ENCODE results near the gene EXOSC9.

EXOSC9 gene

GRCh38 chr4:121771869-121772268 is 29.3 kb upstream of the EXOSC9 start:
- 100% methylated on average over 1 of the region's 1 CpG for WGBS

GRCh38 chr4:121773883-121774282 is 27.2 kb upstream of the EXOSC9 start:
- no peak overlapping the region for H3K9ac ChIP-seq (ENCODE audit: low read depth, low read length)
- H3K27ac ChIP-seq (ENCODE audit: low read depth, low read length): no peak overlapping the region
- H3K36me3 ChIP-seq (ENCODE audit: insufficient read depth, low read length): no peaks in the 10 kb centered on the region
- H3K4me3 ChIP-seq (ENCODE audit: low read length): no peak overlapping the region
- no peaks in the 10 kb centered on the region for H3K9me3 ChIP-seq (ENCODE audit: insufficient read depth, low read depth, low read length)
- 80% methylated on average over 1 of the region's 1 CpG for WGBS
- 0 out of 2 replicates have a peak, but pooled peaks cover 4% of the 10 kb centered on the region for H3K27me3 ChIP-seq (ENCODE audit: insufficient read depth, low read length)
- H3K4me1 ChIP-seq (ENCODE audit: insufficient read depth, low read length): peaks cover 6% of the 10 kb centered on the region; the same call in 1 of the 2 replicates

More at GRCh38 chr4:121771869-121772268, 29.3 kb upstream of the EXOSC9 start:
- Histone ChIP-seq H3K4me3 (ENCODE audit: low read length) (no peak overlapping the region), H3K4me1 (ENCODE audit: insufficient read depth, low read length) (peaks cover 6% of the 10 kb centered on the region; the same call in 1 of the 2 replicates), H3K9me3 (ENCODE audit: insufficient read depth, low read depth, low read length) (no peaks in the 10 kb centered on the region), H3K27me3 (ENCODE audit: insufficient read depth, low read length) (peaks cover 19% of the 10 kb centered on the region), H3K9ac (ENCODE audit: low read depth, low read length) (no peak overlapping the region), H3K36me3 (ENCODE audit: insufficient read depth, low read length) (no peaks in the 10 kb centered on the region), H3K27ac (ENCODE audit: low read depth, low read length) (no peak overlapping the region)

- Histone ChIP-seq H3K9ac (ENCODE audit: low read depth, low read length) (no peak overlapping the region), H3K36me3 (ENCODE audit: insufficient read depth, low read length) (no peaks in the 10 kb centered on the region), H3K4me1 (ENCODE audit: insufficient read depth, low read length) (peaks cover 6% of the 10 kb centered on the region; the same call in 1 of the 2 replicates), H3K9me3 (ENCODE audit: insufficient read depth, low read depth, low read length) (no peaks in the 10 kb centered on the region), H3K27ac (ENCODE audit: low read depth, low read length) (no peak overlapping the region), H3K4me3 (ENCODE audit: low read length) (no peak overlapping the region), H3K27me3 (ENCODE audit: insufficient read depth, low read length) (no peaks in the 10 kb centered on the region)
- WGBS: 92% methylated on average over 6 of the region's 6 CpGs
Observed at GRCh38 chr4:121776610-121777401, 24.3 kb upstream of the EXOSC9 start.

- Histone ChIP-seq H3K27me3 (ENCODE audit: insufficient read depth, low read length) (no peaks in the 10 kb centered on the region), H3K9ac (ENCODE audit: low read depth, low read length) (no peak overlapping the region), H3K27ac (ENCODE audit: low read depth, low read length) (no peak overlapping the region), H3K4me1 (ENCODE audit: insufficient read depth, low read length) (peaks cover 6% of the 10 kb centered on the region; the same call in 1 of the 2 replicates), H3K9me3 (ENCODE audit: insufficient read depth, low read depth, low read length) (no peaks in the 10 kb centered on the region), H3K4me3 (ENCODE audit: low read length) (no peak overlapping the region), H3K36me3 (ENCODE audit: insufficient read depth, low read length) (no peaks in the 10 kb centered on the region)
- WGBS: 79% methylated on average over 2 of the region's 3 CpGs
Observed at GRCh38 chr4:121777625-121778024, 23.5 kb upstream of the EXOSC9 start.

- Histone ChIP-seq H3K36me3 (ENCODE audit: insufficient read depth, low read length) (no peaks in the 10 kb centered on the region), H3K9me3 (ENCODE audit: insufficient read depth, low read depth, low read length) (no peaks in the 10 kb centered on the region), H3K9ac (ENCODE audit: low read depth, low read length) (no peak overlapping the region), H3K4me3 (ENCODE audit: low read length) (no peak overlapping the region), H3K4me1 (ENCODE audit: insufficient read depth, low read length) (peaks cover 6% of the 10 kb centered on the region; the same call in 1 of the 2 replicates), H3K27ac (ENCODE audit: low read depth, low read length) (no peak overlapping the region), H3K27me3 (ENCODE audit: insufficient read depth, low read length) (no peaks in the 10 kb centered on the region)
- 96% methylated on average over 8 of the region's 8 CpGs for WGBS
Observed at GRCh38 chr4:121778991-121779628, 22.0 kb upstream of the EXOSC9 start.

- Histone ChIP-seq H3K9ac (ENCODE audit: low read depth, low read length) (no peak overlapping the region), H3K4me3 (ENCODE audit: low read length) (no peak overlapping the region), H3K27me3 (ENCODE audit: insufficient read depth, low read length) (no peaks in the 10 kb centered on the region), H3K27ac (ENCODE audit: low read depth, low read length) (no peak overlapping the region), H3K4me1 (ENCODE audit: insufficient read depth, low read length) (peaks cover 7% of the 10 kb centered on the region; the same call in 1 of the 2 replicates), H3K9me3 (ENCODE audit: insufficient read depth, low read depth, low read length) (no peaks in the 10 kb centered on the region), H3K36me3 (ENCODE audit: insufficient read depth, low read length) (no peaks in the 10 kb centered on the region)
- WGBS: 87% methylated on average over 1 of the region's 1 CpG
Observed at GRCh38 chr4:121783210-121783609, 17.9 kb upstream of the EXOSC9 start.

- Histone ChIP-seq H3K4me3 (ENCODE audit: low read length) (no peak overlapping the region), H3K36me3 (ENCODE audit: insufficient read depth, low read length) (no peaks in the 10 kb centered on the region), H3K27ac (ENCODE audit: low read depth, low read length) (no peak overlapping the region), H3K27me3 (ENCODE audit: insufficient read depth, low read length) (no peaks in the 10 kb centered on the region), H3K9me3 (ENCODE audit: insufficient read depth, low read depth, low read length) (no peaks in the 10 kb centered on the region), H3K4me1 (ENCODE audit: insufficient read depth, low read length) (peaks cover 7% of the 10 kb centered on the region; the same call in 1 of the 2 replicates), H3K9ac (ENCODE audit: low read depth, low read length) (no peak overlapping the region)
- 91% methylated on average over 1 of the region's 1 CpG for WGBS
Observed at GRCh38 chr4:121784401-121784800, 16.7 kb upstream of the EXOSC9 start.

- Histone ChIP-seq H3K36me3 (ENCODE audit: insufficient read depth, low read length) (no peaks in the 10 kb centered on the region), H3K4me3 (ENCODE audit: low read length) (no peak overlapping the region), H3K9ac (ENCODE audit: low read depth, low read length) (no peak overlapping the region), H3K9me3 (ENCODE audit: insufficient read depth, low read depth, low read length) (no peaks in the 10 kb centered on the region), H3K27ac (ENCODE audit: low read depth, low read length) (no peak overlapping the region), H3K27me3 (ENCODE audit: insufficient read depth, low read length) (no peaks in the 10 kb centered on the region), H3K4me1 (ENCODE audit: insufficient read depth, low read length) (peaks cover 7% of the 10 kb centered on the region; the same call in 1 of the 2 replicates)
- 83% methylated on average over 2 of the region's 2 CpGs for WGBS
Observed at GRCh38 chr4:121784975-121785374, 16.1 kb upstream of the EXOSC9 start.

GRCh38 chr4:121785479-121785878 is 15.6 kb upstream of the EXOSC9 start:
- no peaks in the 10 kb centered on the region for H3K36me3 ChIP-seq (ENCODE audit: insufficient read depth, low read length)
- peaks cover 7% of the 10 kb centered on the region; the same call in 1 of the 2 replicates for H3K4me1 ChIP-seq (ENCODE audit: insufficient read depth, low read length)
- WGBS: 93% methylated on average over 4 of the region's 4 CpGs
- no peak overlapping the region for H3K4me3 ChIP-seq (ENCODE audit: low read length)
- H3K9me3 ChIP-seq (ENCODE audit: insufficient read depth, low read depth, low read length): no peaks in the 10 kb centered on the region
- no peak overlapping the region for H3K27ac ChIP-seq (ENCODE audit: low read depth, low read length)
- no peak overlapping the region for H3K9ac ChIP-seq (ENCODE audit: low read depth, low read length)
- no peaks in the 10 kb centered on the region for H3K27me3 ChIP-seq (ENCODE audit: insufficient read depth, low read length)

- no peak overlapping the region for H3K27ac ChIP-seq (ENCODE audit: low read depth, low read length)
- H3K9me3 ChIP-seq (ENCODE audit: insufficient read depth, low read depth, low read length): no peaks in the 10 kb centered on the region
- no peaks in the 10 kb centered on the region for H3K36me3 ChIP-seq (ENCODE audit: insufficient read depth, low read length)
- no peak overlapping the region for H3K4me3 ChIP-seq (ENCODE audit: low read length)
- no peak overlapping the region for H3K9ac ChIP-seq (ENCODE audit: low read depth, low read length)
- WGBS: 86% methylated on average over 1 of the region's 2 CpGs
- no peaks in the 10 kb centered on the region for H3K27me3 ChIP-seq (ENCODE audit: insufficient read depth, low read length)
- peaks cover 7% of the 10 kb centered on the region; the same call in 1 of the 2 replicates for H3K4me1 ChIP-seq (ENCODE audit: insufficient read depth, low read length)
Observed at GRCh38 chr4:121786221-121786620, 14.9 kb upstream of the EXOSC9 start.

- Histone ChIP-seq H3K36me3 (ENCODE audit: insufficient read depth, low read length) (no peaks in the 10 kb centered on the region), H3K27me3 (ENCODE audit: insufficient read depth, low read length) (no peaks in the 10 kb centered on the region), H3K9me3 (ENCODE audit: insufficient read depth, low read depth, low read length) (no peaks in the 10 kb centered on the region), H3K27ac (ENCODE audit: low read depth, low read length) (no peak overlapping the region), H3K4me3 (ENCODE audit: low read length) (no peak overlapping the region), H3K4me1 (ENCODE audit: insufficient read depth, low read length) (peaks cover 7% of the 10 kb centered on the region; the same call in 1 of the 2 replicates), H3K9ac (ENCODE audit: low read depth, low read length) (no peak overlapping the region)
- 87% methylated on average over 2 of the region's 2 CpGs for WGBS
Observed at GRCh38 chr4:121788896-121789295, 12.2 kb upstream of the EXOSC9 start.

Data from HUES64 (cell line).